ENCODE data around the gene SHANK3.
A peak's percentile ranks its signal among the peaks of the same experiment; 100 is the strongest.

The SHANK3 gene

DNA sequence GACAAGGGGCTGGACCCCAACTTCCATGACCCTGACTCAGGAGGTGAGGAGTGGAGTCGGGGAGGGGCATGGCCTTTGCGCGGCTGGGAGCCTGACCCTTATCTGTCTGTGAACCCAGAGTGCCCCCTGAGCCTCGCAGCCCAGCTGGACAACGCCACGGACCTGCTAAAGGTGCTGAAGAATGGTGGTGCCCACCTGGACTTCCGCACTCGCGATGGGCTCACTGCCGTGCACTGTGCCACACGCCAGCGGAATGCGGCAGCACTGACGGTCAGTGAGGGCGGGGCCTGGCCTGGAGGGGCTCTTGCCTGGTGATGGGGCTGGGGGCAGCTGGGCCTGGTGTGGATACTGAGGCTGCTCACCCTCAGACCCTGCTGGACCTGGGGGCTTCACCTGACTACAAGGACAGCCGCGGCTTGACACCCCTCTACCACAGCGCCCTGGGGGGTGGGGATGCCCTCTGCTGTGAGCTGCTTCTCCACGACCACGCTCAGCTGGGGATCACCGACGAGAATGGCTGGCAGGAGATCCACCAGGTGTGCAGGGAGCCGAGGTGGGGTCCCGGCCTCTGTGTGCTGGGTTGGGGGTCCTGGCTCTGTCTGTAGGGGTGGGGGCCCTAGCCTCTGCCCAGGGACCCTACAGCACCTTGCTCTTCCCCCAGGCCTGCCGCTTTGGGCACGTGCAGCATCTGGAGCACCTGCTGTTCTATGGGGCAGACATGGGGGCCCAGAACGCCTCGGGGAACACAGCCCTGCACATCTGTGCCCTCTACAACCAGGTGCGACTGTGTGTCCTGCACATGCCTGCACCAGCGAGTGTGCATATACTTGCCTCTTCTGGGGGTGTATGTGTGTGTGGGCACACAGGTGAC is 6.3 kb downstream of the SHANK3 start:
- ATAC-seq, result no peak

DNA sequence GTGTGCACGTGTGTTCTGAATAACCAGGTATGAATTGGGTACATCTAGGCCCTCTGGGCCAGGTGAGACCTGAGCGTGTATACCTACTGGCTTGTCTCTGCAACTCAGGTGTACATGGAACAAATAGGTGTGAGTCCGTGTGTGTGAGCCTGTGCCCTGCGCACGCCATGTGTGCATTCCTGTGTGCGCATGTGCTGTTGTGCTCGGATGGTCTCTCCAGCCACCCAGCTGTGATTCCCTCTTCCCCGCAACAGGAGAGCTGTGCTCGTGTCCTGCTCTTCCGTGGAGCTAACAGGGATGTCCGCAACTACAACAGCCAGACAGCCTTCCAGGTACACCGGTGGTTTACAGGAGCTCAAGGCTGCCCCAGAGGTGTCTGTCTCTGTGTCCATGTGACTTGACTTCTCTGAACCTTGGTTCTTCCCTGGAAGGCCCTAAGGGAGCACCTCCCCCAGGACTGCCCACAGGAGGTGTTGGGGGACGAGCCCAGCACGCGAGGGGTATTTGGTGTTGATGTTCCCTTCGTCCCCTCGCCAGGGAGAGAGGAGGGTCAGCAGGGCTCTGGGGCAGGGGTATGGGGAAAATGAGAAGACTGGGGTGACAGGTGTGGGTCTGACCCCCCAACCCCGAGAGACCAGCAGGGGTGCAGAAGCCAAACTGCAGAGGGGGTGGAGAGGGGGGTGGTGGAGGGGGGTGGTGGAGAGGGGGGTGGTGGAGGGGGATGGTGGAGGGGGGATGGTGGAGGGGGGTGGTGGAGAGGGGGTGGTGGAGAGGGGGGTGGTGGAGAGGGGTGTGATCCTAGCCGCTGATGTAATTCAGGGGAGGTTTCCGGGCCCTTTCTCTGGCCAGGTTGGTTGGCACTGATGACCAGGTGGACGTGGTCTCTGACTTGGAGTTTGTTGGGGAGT is 10.7 kb downstream of the SHANK3 start:
- ATAC-seq, result no peak

DNA sequence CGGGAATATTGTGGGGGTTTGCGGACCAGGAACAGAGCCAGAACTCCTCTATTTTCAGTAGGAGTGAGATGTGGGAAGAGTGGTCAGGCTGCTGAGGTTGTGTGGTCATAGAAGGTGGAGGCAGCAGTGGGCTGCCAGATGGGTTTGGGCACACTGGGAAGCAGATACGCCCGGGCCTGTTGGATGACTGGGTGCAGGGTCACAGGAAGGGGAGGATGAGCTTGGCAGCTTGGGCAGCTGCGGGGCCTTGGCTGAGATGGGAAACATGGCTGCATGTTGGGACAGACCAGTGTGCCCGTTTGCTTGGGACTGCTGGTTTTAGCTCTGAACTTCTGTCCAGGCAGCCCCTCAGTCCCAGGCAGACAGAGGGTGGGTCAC is 11.4 kb downstream of the SHANK3 start:
- ATAC-seq, result no peak

DNA sequence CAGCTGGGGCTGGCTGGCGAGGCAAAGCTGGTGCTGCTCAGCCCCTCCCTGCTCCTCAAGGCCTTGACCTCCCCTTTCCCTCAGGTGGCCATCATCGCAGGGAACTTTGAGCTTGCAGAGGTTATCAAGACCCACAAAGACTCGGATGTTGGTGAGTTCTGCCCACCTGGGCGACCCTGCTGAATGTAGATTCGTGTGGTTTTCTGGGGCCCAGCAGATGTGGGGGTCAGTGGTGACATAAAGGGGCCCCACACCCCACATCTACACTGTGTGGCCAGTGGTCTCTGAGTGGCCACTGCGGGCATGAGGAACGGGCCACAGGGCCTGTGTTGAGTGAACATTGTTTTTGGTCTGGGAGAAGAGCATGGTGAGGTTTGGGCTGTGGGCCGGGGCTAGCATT is 11.9 kb downstream of the SHANK3 start:
- no peak for ATAC-seq

DNA sequence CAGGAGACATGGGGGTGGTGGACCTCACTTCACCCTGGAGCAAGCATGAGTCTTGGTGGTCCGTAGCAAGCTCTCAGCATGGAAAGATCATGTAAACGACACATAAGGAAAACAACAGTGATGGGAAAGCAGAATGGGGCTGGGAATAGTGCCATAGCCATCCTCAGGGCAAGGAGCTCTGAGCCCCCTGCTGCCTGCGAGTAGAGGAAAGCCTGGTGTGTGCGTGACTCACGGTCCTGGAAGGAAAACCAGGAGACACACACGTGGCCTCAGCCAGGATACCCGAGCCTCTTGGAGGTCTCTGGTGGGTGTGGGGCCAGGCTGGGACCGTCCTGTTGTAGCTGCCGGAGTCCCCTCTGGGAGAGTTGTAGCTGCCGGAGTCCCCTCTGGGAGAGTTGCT is 12.4 kb downstream of the SHANK3 start:
- ATAC-seq, result no peak

DNA sequence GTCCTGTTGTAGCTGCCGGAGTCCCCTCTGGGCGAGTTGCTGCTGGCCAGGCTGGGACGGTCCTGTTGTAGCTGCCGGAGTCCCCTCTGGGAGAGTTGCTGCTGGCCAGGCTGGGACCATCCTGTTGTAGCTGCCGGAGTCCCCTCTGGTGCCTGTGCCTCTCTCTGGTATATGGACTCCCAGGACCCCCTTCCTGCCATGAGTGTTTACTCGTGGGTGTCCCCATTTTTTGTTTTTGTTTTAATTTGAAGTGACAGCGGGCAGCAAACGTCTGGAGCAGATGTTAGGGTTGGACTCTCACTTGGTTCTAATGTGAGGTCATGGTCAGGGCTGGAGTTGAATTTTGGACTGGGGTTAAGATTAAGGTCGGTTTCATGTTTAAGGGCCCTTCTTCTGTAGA is 14.2 kb downstream of the SHANK3 start:
- ATAC-seq, result no peak

DNA sequence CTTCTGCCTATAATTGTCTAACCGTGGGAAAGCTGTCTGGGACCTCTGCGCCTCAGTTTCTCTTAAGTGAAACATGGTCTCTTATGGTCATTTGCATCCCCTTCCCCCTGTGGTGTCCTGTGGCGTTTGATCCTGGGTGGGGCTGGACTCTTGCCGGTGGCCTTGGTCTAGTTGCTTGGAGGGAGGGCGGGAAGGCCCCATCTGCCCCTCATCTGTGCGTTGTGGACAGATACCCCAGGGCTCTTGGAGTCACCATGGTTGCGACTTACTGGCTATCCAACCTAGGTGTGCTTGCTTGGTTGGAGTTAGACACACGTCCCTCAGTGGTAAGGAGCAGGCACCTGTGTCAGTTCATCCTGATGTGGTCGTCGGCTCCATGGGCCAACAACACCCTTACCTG is 15.2 kb downstream of the SHANK3 start:
- no peak for ATAC-seq

DNA sequence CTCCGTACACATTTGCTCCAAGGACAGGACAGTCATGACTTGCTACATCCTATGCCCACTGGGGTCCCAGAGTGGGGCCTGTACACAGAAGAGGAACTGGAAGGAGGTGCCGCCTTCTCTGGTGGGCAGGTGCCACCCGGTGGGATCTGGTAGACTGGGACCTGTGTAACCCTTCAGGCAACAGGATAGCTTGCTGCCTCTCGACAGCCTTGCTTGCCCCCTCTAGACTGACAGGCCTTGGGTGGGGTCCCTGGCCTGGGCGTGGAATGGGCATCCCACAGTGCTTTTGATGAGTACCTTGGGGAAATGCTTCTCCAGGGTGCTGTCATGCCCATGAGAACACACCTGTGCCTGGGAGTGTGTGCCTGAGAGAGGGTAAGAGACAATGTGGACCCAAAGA is 15.8 kb downstream of the SHANK3 start:
- ATAC-seq, result no peak

DNA sequence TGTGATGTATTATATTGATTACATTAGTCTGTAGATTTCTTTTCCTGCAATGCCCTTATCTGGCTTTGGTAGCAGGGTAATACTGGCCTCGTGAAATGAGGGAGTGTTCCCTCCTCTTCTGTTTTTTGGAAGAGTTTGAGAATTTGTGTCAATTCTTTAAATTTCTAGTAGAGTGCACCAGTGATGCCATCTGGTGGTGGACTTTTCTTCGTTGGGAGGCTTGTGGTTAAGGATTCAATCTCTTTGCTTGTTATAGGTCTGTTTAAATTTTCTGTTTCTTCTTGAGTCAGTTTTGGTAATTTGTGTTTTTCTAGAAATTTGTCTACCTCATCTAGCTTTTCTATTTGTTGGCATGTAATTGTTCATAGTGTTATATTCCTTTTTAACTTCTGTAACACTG is 18.9 kb downstream of the SHANK3 start:
- ATAC-seq, result peak in 1 of 2 donors; percentile 13

DNA sequence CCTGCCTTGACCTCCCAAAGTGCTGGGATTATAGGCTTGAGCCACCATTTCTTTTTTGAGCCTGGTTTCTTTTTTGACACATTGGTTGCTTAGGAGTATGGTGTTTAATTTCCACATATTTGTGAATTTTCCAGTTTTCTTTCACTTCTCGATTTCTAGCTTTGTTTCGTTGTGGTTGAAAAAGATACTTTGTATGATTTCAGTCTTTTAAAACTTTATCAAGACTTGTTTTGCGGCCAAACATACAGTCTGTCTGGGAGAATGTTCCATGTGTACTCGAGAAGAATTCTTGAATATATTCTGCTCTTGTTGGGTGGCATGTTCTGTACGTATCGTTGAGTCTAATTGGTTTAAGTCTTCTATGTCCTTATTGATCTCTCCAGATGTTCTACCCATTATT is 20.8 kb downstream of the SHANK3 start:
- ATAC-seq, result no peak

DNA sequence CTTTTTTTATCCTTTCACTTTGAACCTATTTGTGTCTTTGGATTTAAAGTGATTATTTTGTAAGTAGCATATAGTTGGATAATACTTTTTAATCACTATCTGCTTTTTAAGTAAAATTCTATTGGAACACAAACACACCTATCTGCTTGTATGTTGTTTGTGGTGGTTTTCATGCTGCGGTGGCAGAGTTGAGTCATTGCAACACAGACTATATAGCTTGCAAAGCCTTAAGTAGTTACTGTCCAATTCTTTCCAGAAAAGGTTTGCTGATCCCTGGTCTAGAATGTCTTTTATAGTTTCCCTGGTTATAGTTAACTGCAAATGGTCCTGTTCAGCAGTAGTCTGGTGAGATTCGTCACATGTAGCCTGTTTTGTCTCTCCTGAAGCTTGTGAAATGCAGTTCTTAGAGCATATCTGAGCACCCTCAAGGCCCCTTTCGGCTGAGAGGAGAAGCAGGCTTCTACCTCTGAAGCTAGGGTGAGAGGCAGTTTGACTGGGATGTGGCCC is 21.5 kb downstream of the SHANK3 start:
- no peak for ATAC-seq

DNA sequence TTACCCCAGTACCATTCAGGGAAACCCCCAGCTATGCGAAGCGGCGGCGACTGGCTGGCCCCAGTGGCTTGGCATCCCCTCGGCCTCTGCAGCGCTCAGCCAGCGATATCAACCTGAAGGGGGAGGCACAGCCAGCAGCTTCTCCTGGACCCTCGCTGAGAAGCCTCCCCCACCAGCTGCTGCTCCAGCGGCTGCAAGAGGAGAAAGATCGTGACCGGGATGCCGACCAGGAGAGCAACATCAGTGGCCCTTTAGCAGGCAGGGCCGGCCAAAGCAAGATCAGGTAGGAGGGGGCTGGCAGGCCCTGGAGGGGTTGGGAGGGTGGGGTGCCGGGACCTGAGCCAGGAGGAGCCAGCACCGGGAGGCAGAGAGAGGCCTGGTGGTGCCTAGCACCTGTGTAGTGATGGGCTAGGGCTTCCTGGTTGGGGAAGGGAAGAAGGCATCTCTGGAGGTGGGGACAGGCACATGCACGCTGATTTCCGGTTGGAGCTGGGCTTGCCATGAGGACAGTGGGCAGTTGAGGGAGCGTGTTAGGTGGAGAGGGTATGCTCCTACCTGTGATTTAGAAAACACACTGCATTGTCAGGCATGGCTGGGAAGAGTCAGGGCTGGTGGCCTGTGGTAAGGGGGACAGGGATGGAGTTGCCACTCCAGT is 22.3 kb downstream of the SHANK3 start:
- ATAC-seq, result no peak

DNA sequence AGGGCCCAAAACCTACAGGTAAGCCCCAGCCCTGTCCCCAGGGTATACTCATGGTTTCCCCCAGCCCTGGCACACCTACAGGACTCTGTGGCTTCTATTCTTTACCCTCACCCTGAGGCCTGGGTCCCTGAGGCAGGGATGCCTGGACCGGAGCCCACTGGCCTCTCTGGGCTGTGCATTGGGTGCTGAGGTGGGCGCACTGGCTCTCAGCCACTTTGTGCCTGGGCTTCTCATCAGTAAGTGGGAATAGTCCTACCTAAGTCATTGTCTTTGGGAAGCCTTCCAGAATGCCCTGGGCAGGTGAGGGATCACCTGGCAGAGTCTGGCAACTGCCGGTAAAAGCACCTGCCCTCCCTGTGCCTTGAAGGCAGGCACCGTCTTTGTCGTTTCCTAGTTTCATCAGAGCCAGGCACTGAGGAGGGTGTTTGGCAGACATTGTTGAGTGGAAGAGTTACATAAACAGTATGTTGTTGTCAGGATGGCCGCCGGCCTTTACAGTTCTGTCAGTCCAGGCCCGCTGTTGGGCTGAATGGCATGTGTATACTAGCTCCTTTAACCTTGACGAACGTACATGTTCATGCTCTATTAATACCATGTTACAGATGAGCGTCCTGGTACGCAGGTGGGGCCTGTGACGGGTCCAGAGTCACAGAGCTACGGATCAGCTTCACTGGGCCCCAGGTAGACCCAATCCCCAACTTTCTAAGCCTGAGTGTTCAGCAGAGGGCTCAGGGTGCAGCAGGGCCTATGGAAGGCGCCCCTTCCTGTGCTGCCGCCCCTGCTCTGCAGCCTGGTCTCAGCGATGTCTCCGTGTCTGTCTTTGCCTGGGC is 23.0 kb downstream of the SHANK3 start:
- ATAC-seq, result no peak

DNA sequence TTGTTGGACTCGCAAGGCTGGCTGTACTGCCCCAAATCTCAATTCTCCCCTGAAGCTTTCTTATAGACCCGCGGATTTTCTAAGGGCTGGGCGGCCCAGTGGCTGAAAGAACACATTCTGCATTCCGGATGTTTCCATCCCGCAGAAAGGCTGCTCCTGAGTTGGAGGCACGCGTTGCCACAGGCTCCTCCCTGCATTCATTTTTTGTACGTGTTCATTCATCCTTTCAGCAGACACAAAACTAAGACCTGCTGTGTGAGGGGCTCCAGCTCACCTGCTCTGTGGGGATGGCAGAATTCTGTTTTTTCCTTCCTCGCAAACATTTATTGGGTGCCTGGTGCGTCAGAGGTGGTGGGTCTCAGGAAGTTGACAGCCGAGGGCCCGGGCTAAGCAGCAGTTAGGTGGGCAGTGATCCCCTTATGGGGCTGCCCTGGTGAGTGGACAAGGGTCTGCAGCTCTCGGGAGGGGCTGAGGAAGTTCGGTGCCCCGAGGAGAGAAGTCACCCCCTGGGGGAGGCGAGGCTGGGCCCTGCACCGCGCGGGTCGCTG is 23.7 kb downstream of the SHANK3 start:
- no peak for ATAC-seq

DNA sequence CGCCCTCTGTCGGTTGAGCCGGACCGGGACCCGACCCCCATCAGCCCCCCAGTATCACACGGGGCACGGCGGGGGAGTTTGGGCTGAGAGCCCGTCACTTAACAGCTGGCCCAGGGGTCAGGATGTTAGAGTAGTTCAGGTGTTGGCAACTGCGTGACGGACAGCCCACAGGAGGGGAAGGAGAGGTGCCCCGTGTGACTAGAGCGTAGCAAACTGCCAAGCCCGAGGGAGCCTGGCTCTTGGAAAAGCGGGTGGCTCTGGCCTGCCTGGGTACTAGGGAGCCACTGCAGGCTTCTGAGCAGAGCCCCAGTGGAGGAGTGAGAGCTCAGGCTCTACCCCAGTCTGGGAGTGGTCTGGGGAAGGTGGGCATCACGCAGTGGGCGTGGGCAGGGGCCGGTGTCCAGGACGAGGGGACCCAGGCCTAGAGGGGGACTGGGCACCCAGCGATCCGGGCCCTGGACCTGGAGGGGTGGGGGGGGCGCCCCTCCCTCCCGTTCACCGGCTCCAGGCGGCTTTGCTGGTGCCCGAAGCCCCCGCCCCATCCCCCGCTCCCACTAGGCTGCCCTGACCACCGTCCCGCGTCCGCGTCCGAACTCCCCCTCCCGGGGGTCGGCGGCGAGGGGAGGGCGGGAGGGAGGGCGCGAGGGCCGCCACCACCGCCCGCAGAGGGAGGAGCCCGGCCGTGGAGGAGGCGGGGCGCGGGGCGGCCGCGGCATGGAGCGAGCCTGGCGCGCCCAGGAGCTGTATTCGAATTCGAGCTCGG is 24.4 kb downstream of the SHANK3 start:
- ATAC-seq, result no peak

DNA sequence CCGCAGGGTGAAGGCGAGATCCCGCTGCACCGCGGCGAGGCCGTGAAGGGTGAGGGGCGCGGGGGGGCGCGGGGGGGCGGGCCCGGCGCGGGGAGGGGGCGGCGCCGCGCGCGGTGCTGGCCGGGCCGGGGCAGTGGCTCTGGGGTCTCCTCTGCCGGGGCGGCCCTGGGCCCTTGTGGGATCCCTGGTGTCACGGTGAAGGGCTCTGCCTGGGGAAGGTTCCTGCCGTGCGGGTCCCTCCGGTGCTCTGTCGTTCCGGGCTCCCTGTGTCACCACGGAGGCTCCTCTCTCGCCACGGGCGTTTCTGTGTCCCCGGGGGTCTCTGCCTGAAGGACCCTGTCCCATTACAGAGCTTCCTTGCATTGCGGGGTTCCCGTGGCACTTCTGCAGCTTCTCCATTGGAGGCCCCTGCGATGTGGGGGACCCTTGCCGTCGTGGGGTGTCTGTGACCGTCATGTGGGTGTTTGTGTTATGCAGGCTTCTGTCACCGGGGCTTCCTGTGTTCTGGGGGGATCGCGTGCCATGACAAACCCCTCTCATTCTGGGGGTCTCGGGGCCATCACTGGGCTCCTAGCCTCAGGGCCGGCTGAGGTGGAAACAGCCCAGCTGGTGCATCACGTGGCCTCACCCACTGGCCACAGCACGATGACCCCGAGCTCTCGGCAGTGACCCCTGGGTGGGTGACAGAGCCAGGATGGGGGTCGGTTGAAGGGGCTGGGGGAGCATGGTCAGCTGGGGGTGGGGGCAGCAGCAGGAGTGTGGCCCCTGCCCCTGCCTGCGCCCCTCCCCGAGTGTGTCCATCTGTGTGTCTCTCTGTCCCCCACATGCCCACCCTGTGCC is 25.3 kb downstream of the SHANK3 start:
- no peak for ATAC-seq

DNA sequence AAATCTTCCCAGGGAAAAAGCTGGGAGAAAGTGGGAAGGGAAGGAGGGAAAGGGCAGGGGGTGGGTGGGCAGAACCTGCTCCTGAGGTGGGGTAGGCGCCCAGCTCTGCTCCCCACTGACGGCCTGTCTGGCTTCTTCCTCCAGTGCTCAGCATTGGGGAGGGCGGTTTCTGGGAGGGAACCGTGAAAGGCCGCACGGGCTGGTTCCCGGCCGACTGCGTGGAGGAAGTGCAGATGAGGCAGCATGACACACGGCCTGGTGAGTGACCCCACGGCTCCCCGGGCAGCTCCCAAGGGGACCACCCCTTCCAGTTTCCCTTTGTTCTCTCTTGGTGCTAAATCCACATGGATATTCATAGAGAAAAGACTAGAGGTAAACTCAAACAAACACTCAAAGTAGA is 25.9 kb downstream of the SHANK3 start:
- no peak for ATAC-seq

DNA sequence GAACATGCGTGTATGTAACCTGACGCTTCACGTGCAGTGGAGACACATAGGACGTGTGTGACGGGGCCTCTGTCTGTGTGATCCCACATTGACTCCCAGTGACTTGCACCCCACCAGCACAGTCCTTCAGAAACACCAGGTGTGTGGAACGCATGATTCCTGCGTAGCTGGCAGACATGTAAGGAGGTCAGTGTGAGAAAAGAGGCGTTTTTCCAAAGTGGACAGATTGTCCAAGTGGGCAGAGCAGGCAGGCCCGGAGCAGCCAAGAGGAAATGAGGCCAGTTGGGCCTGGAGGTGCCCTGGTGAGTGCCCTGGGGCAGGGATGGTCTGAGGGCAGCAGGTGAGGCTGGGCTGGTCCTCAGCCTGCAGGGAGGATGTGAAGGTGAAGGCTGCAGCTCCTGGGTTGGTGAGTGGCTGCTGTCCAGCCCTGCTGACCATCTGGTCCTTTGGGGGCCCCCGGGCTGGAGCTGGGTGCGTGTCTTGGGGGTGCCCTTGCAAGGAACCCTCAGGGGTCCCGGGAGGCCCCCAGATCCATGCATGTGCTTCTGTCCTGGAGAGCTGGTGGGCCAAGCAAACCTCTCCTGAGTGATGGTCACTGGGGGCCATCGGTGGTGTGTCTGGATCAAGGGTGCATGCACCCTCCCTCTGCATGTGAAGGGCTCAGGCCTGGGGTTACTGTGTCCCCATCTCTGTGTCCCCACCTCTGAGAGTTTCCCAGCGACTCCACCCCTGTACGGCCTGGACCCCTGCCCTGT is 26.6 kb downstream of the SHANK3 start:
- no peak for ATAC-seq

DNA sequence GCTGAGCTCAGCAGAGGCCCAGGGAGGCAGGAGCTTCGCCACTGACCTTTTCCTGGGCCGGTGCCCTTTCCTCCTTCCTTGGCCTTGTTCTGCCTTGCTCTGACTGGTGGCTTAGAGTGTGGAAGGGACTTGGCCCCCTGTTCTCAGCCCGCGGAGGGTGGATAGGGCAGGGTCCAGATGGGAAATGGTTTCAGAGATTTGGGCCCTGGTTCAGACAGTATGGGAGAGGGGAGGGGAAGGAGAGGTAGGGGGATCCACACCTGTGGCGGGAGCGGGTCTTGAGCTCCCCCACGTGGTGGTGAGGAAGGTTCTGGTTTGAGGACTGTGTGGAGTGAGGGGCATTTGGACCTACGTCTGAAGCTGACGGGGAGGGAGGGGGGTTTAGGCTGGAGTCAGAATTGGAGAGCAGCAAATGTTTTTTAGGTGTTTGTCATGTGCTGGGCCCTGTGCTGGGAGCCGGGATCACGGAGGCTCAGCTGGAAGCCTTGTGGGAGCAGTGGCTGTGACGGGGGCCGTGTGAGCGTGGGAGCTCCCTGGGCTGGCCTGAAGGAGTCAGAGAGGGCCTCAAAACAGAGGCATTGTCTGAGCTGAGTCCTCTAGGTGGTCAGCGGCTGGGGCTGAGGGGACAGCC is 27.2 kb downstream of the SHANK3 start:
- no peak for ATAC-seq

Data from activated CD4-positive, CD25-positive, alpha-beta regulatory T cell treated with anti-CD3 and anti-CD28 coated beads, Interleukin-2, amount 50 U/mL, for 24 hours (primary cell).